Panc1 (cell line): ENCODE data around the gene RIN1. TPM values are rescaled to one million over a fixed set of nuclear protein-coding genes. Genes with fewer than 3 reads are reported as not detected.
A peak's percentile ranks its signal among the peaks of the same experiment; 100 is the strongest.

Experiments used
- ATAC-seq: fragments of 200-7000 bp; cut with Tn5 transposase; 2 replicates; pipeline ENCODE4 v1.9.1; 2020; ENCODE audit warnings: mild to moderate bottlenecking, moderate library complexity
- BruUV-seq: library from RNA; stranded (reverse); fragments of 400-500 nt; replicated peaks from 2 replicates; lab custom pipeline; 2021; lab: Mats Ljungman, UMichigan
- CTCF ChIA-PET: fragments of 300-600 bp; sonication (Branson Sonifier 250); formaldehyde crosslinking; loops from one replicate; lab custom pipeline; 2022; ENCODE audit warnings: antibody characterized with exemption; lab: Charles Lee
- POLR2A ChIA-PET: fragments of 300-600 bp; sonication (Branson Sonifier 250); formaldehyde crosslinking; loops from one replicate; lab custom pipeline; 2022; ENCODE audit warnings: antibody characterized with exemption; lab: Charles Lee
- DNase-seq: peaks from one replicate; pipeline ENCODE4 v3.0.0-alpha.2; 2010; ENCODE audit warnings: low read depth, low spot score
- H3K27ac ChIP-seq: 2 replicates; pipeline ENCODE4 v1.5.1; 2011; ENCODE audit warnings: mild to moderate bottlenecking, low read length, inconsistent platforms
- H3K27me3 ChIP-seq: fragments of 200-500 bp; sonication (Bioruptor generic); 2 replicates; pipeline ENCODE4 v1.6.0; 2014; ENCODE audit warnings: low read length, inconsistent platforms; ENCODE audit not compliant: control insufficient read depth, insufficient read depth
- H3K36me3 ChIP-seq: fragments of 200-500 bp; sonication (Bioruptor generic); 2 replicates; pipeline ENCODE4 v1.5.1; 2014; ENCODE audit warnings: inconsistent platforms, mild to moderate bottlenecking, low read length, moderate library complexity; ENCODE audit not compliant: control insufficient read depth, insufficient read depth
- H3K4me1 ChIP-seq: 2 replicates; pipeline ENCODE4 v1.5.1; 2011; ENCODE audit warnings: inconsistent platforms, mild to moderate bottlenecking, low read length, moderate library complexity; ENCODE audit not compliant: control insufficient read depth, insufficient read depth
- H3K4me3 ChIP-seq, 2 experiments: 2 replicates each; pipeline ENCODE4 v1.5.1; 2011 to 2012; ENCODE audit warnings: low read depth in 2 of 2, low read length in 2 of 2, mild to moderate bottlenecking in 2 of 2, inconsistent platforms in 1 of 2, moderate library complexity in 1 of 2
- H3K9me3 ChIP-seq: fragments of 200-500 bp; sonication (Bioruptor generic); 2 replicates; pipeline ENCODE4 v1.5.1; 2014; ENCODE audit warnings: low read depth, mild to moderate bottlenecking, inconsistent platforms, low read length, moderate library complexity; ENCODE audit not compliant: control insufficient read depth, insufficient read depth
- CTCF ChIP-seq: fragments of 450-650 bp; IDR thresholded peaks from 2 replicates; pipeline ENCODE4 v1.5.1; 2017; ENCODE audit warnings: mild to moderate bottlenecking
- POLR2AphosphoS5 ChIP-seq: IDR thresholded peaks from 2 replicates; pipeline ENCODE4 v1.6.1; 2012; ENCODE audit warnings: mild to moderate bottlenecking, low read depth, low read length, moderate library complexity
- SIN3A ChIP-seq: IDR thresholded peaks from 2 replicates; pipeline ENCODE4 v1.6.1; 2012; ENCODE audit warnings: low read depth, mild to moderate bottlenecking, low read length, moderate library complexity, borderline replicate concordance; ENCODE audit not compliant: insufficient read depth
- TCF7L2 ChIP-seq: IDR thresholded peaks from 2 replicates; pipeline ENCODE4 v1.6.1; 2011; ENCODE audit warnings: mild to moderate bottlenecking, low read depth, low read length, inconsistent platforms
- in situ Hi-C: cut with HindIII; loops from 2 replicates; pipeline ENCODE4 v1.10.0; 2016; ENCODE audit warnings: low sequenced_read_pairs, low pct_unique_long_range_greater_than_20kb
- intact Hi-C: fragments of 100-400 bp; cut with micrococcal nuclease; formaldehyde crosslinking; loops from one replicate; pipeline ENCODE4 v1.10.0; 2022; ENCODE audit not compliant: unreplicated experiment
- total RNA-seq: library from RNA; stranded (reverse); gene quantifications from one replicate; pipeline ENCODE4 v1.2.1, GENCODE V29; 2021; ENCODE audit not compliant: unreplicated experiment
- TF ChIP-seq, protein P1 (sequence below), 2 experiments: IDR thresholded peaks; 2 replicates each; pipeline ENCODE4 v1.6.1; 2011 to 2012; ENCODE audit warnings: low read depth in 2 of 2, control low read depth in 1 of 2, low read length in 1 of 2, mild to moderate bottlenecking in 1 of 2, moderate library complexity in 1 of 2; ENCODE audit not compliant: insufficient read depth in 1 of 2

RIN1 gene
- total RNA-seq, 1 experiment from 2014 or later, result 21.7 TPM

DNA sequence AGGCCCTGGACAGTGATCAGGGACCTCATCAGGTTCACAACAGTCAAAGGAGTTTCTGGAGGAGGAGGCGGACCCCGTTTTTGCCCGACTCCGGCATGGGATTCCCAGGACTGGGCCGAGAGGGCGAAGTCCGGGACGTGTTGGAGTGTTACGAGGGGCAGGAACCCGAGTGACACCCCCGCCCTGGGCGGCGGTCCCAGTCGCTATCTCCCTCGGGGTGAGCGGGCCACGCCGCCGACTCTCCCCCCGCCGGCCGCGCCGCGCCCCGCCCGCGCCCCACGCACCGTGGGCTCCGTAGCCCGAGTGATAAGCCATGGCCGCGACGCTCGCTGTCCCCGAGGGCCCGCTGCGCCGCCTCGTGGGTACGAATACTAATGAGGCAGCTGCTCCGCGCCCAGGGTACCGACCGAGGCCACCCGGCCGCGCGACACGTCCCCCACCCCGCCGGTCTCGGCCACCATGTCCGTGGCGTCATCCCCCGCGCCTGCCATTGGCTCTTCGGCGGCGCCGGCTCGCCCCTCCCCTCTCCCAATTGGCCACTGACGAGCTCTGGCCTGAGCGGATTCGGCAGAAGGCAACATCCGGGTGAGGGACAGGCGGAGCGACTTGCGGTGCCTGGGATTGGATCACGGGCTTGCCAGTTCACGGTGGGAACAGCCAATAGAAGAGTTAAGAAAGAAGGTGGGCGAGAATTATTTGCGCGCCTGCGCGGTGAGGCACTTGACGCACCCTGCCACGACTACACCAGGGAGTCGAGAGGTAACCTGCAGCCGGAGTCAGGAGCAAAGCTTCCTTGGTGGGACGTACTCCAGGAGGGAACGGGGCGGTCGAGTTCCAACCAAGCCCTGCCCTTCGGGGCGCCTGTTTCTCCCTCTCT is 47.3 kb downstream of the RIN1 start, which contains the start of gene YIF1A:
YIF1A (minus strand) TSS at position 473 of the 877 bp plus-strand sequence; CDS start at position 315, 158 bp downstream.
- intact Hi-C loops (no loop called here), in situ Hi-C loops (no loop called here)
- no peaks in the 10 kb centered on the region for H3K9me3 ChIP-seq
- peak; percentile 90; the same call in 1 of the 2 replicates for TF ChIP-seq SIN3A
- TF ChIP-seq, protein P1, sequence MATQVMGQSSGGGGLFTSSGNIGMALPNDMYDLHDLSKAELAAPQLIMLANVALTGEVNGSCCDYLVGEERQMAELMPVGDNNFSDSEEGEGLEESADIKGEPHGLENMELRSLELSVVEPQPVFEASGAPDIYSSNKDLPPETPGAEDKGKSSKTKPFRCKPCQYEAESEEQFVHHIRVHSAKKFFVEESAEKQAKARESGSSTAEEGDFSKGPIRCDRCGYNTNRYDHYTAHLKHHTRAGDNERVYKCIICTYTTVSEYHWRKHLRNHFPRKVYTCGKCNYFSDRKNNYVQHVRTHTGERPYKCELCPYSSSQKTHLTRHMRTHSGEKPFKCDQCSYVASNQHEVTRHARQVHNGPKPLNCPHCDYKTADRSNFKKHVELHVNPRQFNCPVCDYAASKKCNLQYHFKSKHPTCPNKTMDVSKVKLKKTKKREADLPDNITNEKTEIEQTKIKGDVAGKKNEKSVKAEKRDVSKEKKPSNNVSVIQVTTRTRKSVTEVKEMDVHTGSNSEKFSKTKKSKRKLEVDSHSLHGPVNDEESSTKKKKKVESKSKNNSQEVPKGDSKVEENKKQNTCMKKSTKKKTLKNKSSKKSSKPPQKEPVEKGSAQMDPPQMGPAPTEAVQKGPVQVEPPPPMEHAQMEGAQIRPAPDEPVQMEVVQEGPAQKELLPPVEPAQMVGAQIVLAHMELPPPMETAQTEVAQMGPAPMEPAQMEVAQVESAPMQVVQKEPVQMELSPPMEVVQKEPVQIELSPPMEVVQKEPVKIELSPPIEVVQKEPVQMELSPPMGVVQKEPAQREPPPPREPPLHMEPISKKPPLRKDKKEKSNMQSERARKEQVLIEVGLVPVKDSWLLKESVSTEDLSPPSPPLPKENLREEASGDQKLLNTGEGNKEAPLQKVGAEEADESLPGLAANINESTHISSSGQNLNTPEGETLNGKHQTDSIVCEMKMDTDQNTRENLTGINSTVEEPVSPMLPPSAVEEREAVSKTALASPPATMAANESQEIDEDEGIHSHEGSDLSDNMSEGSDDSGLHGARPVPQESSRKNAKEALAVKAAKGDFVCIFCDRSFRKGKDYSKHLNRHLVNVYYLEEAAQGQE (IDR thresholded peaks at IDR 0.05; ENCODE audit: insufficient read depth in 1 of 2, low read depth in 2 of 2, low read length in 1 of 2), result no peak
- TF ChIP-seq TCF7L2, result no peak
- TF ChIP-seq CTCF, result no peak
- TF ChIP-seq POLR2AphosphoS5, result peak; percentile 87
- ChIA-PET CTCF (interaction anchor here (0.6 to 1.3 kb wide), 3 partner anchors 23 to 87 kb away, joined by 3 to 5 read pairs (median 3); no protein-coding TSS in a partner anchor), POLR2A (interaction anchor here (0.6 to 1.2 kb wide), 9 partner anchors 9 to 1146 kb away, joined by 4 to 9 read pairs (median 6); partner anchors contain the start of gene CNIH2)
- peak within 1 kb of the TSS; percentile 98 for H3K27ac ChIP-seq
- H3K4me1 ChIP-seq, result peaks cover 25% of the 10 kb centered on the region
- no peaks in the 10 kb centered on the region for H3K27me3 ChIP-seq
- DNase-seq, result peak; percentile 99
- H3K36me3 ChIP-seq, result no peaks in the 10 kb centered on the region; the same call in none of the 2 replicates
- peak; percentile 94 for ATAC-seq
- BruUV-seq, result no TSS peak
- peak within 1 kb of the TSS; percentile 83 to 86 for H3K4me3 ChIP-seq

DNA sequence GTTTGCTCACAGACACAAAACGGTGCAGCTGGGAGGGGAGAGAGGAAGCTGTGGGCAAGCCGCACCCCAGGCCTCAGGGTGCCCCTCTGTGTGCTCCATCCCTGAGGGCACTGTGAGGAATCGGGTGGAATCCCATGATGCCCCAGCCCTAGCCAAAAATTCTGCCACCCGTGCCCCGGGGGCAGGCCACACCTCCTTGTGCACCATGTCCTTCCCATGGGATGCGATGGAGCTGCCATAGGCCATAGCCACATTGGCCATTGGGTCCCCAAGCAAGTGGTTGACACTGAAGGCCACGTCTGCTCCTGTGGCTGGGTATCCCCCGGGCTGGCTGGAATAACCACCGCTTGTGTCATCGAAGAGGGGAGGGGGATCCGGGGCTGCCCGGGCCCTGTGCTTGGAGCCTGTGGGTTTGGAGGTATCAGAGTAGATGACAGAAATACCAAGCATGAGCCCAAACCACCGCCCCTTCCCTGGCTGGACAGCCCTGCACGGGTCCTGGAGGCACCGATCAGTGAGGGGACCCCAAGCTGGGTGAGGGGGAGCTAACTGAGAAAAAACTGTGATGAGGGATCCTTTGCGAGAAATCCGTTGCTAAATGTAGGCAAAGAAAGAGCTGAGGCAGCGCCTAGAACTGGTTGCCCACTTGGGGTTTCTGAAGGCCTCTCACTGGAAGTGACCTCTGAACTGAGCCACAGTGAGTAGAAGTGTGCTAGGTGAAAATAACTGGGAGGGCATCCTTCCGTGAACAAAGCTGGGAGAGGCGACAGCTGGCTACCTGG is 48.2 kb downstream of the RIN1 start:
- no peaks in the 10 kb centered on the region for H3K27me3 ChIP-seq
- in situ Hi-C loops (no loop called here), intact Hi-C loops (no loop called here)
- peaks cover 26% of the 10 kb centered on the region for H3K4me1 ChIP-seq
- POLR2A ChIA-PET, result interaction anchor here (0.6 kb wide), 2 partner anchors 12 to 78 kb away, joined by 3 to 6 read pairs; no protein-coding TSS in a partner anchor
- H3K9me3 ChIP-seq, result no peaks in the 10 kb centered on the region
- no peaks in the 10 kb centered on the region; the same call in none of the 2 replicates for H3K36me3 ChIP-seq
- ATAC-seq, result peak; percentile 1; the same call in 1 of the 2 replicates
- TF ChIP-seq POLR2AphosphoS5 (peak; percentile 21; the same call in 1 of the 2 replicates), CTCF (no peak), SIN3A (no peak), TCF7L2 (no peak)
- TF ChIP-seq, protein P1 (IDR thresholded peaks at IDR 0.05; ENCODE audit: insufficient read depth in 1 of 2, low read depth in 2 of 2, low read length in 1 of 2), result no peak
- peak overlapping the region; percentile 83 to 86 for H3K4me3 ChIP-seq
- BruUV-seq, result TSS peak; percentile 73
- peak overlapping the region; percentile 98 for H3K27ac ChIP-seq
- DNase-seq, result no peak
- CTCF ChIA-PET, result no interaction called here
